GM21515 (cell line): ENCODE data around the gene RBM18.

ENCODE experiments used
- ATAC-seq: cut with Tn5 transposase; IDR thresholded peaks from one replicate; pipeline ENCODE4 v1.9.1; 2021; ENCODE audit not compliant: unreplicated experiment

RBM18 gene

GRCh38 chr9:122261469-122261881 lies 3.2 kb downstream of the RBM18 start:
- no peak for ATAC-seq

GRCh38 chr9:122258886-122259415 lies 5.7 kb downstream of the RBM18 start:
- ATAC-seq: no peak

- no peak for ATAC-seq
Observed at GRCh38 chr9:122256206-122256605, 8.4 kb downstream of the RBM18 start.

GRCh38 chr9:122254761-122255160 lies 9.9 kb downstream of the RBM18 start:
- no peak for ATAC-seq

GRCh38 chr9:122252796-122253195 lies 11.8 kb downstream of the RBM18 start:
- no peak for ATAC-seq

- no peak for ATAC-seq
Observed at GRCh38 chr9:122251351-122251750, 13.3 kb downstream of the RBM18 start.

- ATAC-seq: no peak
Observed at GRCh38 chr9:122248448-122248865, 16.2 kb downstream of the RBM18 start.

- ATAC-seq: no peak
Observed at GRCh38 chr9:122246666-122247065, 18.0 kb downstream of the RBM18 start.

- ATAC-seq: no peak
Observed at GRCh38 chr9:122244349-122244748, 20.3 kb downstream of the RBM18 start.

GRCh38 chr9:122239722-122240121 lies 24.9 kb downstream of the RBM18 start:
- no peak for ATAC-seq

- ATAC-seq: no peak
Observed at GRCh38 chr9:122236681-122237080, 28.0 kb downstream of the RBM18 start.

GRCh38 chr9:122234022-122234748 lies 30.5 kb downstream of the RBM18 start:
- ATAC-seq: no peak

GRCh38 chr9:122232796-122233306 lies 31.8 kb downstream of the RBM18 start:
- no peak for ATAC-seq

GRCh38 chr9:122229485-122229837 lies 35.2 kb downstream of the RBM18 start:
- no peak for ATAC-seq

GRCh38 chr9:122228568-122229484 lies 35.8 kb downstream of the RBM18 start, which contains the start of gene LHX6:
TSS of gene LHX6 (minus strand) at chr9:122228957. CDS start at chr9:122228740, 217 bp downstream.
- no peak for ATAC-seq

GRCh38 chr9:122228191-122228567 lies 36.5 kb downstream of the RBM18 start:
- ATAC-seq: no peak

- ATAC-seq: no peak
Observed at GRCh38 chr9:122227575-122227900, 37.1 kb downstream of the RBM18 start.

- ATAC-seq: no peak
Observed at GRCh38 chr9:122226758-122227574, 37.7 kb downstream of the RBM18 start.

GRCh38 chr9:122226142-122226757 lies 38.4 kb downstream of the RBM18 start:
- no peak for ATAC-seq

GRCh38 chr9:122225312-122226141 lies 39.1 kb downstream of the RBM18 start:
- ATAC-seq: no peak
